LNCAP (cell line): ENCODE results near the gene PCDH7.

Experiments
- TF ChIP-seq, protein P1 (sequence below): fragments of 450-650 bp; IDR thresholded peaks from 2 replicates; pipeline ENCODE4 v1.5.1; 2017; ENCODE audit warnings: mild to moderate bottlenecking

Gene PCDH7

DNA sequence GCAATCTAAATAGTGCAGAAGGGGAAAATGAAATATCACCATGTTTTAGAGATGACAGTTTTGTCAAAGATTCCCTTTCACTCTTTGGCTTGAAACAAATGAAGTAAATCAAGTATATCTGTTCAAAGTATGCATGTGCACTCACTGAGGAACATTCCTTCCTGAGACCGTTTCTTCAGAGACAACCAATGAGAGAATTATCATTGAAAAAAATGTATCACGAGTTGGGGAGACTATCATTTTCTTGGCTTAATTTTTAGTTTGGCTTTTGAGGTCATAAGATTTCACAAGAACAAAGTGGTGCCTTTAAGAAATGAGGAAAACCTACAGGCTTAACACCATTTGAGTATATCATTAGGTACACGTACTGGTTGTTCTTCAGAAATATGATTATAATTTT is 56.3 kb downstream of the PCDH7 start:
- TF ChIP-seq, protein P1, sequence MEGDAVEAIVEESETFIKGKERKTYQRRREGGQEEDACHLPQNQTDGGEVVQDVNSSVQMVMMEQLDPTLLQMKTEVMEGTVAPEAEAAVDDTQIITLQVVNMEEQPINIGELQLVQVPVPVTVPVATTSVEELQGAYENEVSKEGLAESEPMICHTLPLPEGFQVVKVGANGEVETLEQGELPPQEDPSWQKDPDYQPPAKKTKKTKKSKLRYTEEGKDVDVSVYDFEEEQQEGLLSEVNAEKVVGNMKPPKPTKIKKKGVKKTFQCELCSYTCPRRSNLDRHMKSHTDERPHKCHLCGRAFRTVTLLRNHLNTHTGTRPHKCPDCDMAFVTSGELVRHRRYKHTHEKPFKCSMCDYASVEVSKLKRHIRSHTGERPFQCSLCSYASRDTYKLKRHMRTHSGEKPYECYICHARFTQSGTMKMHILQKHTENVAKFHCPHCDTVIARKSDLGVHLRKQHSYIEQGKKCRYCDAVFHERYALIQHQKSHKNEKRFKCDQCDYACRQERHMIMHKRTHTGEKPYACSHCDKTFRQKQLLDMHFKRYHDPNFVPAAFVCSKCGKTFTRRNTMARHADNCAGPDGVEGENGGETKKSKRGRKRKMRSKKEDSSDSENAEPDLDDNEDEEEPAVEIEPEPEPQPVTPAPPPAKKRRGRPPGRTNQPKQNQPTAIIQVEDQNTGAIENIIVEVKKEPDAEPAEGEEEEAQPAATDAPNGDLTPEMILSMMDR = no peak

DNA sequence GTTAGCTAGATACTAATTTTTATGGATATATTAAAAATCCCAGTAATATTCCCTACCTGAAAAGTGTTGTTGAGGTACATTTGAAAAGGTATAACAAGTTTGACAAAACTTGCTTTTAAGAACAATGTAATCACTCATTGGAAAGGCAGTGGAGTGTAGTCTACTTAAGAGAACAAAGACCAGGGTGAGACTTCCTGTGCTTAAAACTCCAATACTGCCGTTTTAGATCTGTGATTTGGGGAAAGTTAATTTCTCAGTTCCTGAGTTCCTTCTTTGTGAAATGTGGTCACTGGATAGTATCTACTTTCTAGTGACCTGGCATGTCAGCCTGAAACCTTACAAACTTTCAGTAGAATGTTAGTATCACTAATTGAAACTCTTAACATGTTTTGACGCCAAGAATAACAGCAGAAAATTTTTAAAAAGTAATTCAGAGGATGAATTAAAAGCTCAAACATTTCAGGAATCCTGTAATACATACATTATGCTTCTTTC is 56.8 kb downstream of the PCDH7 start:
- TF ChIP-seq, protein P1 = no peak
